Panc1 (cell line): ENCODE measurements around the gene NAPG.

Experiments
- REST ChIP-seq, 2 experiments: IDR thresholded peaks; 2 replicates each; pipeline ENCODE4 v1.6.1; 2011 to 2012; ENCODE audit warnings: low read depth in 2 of 2, control low read depth in 1 of 2, low read length in 1 of 2, mild to moderate bottlenecking in 1 of 2, moderate library complexity in 1 of 2; ENCODE audit not compliant: insufficient read depth in 1 of 2
- TCF7L2 ChIP-seq: IDR thresholded peaks from 2 replicates; pipeline ENCODE4 v1.6.1; 2011; ENCODE audit warnings: mild to moderate bottlenecking, low read depth, low read length, inconsistent platforms
- TF ChIP-seq, protein P1 (sequence below): fragments of 450-650 bp; IDR thresholded peaks from 2 replicates; pipeline ENCODE4 v1.5.1; 2017; ENCODE audit warnings: mild to moderate bottlenecking

DNA sequence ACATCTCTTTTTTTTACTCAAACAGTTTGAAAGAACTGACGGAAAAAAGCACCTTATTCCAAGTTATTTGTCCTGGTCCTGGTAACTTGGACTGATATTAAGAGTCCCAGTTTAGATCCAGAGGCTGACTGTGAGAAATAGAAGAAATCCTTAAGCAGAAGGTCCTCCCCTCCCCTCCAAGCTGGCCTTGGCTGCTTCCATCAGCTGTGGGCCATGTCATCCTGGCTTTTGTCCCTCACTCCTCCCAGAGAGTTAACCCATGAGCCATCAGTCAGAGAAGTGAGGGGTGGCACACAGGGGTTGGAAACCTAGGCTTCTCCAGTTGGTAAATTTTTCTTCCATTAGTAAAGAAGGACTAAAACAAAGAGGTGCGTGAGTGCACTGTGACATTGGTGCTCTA lies 9.7 kb upstream of the NAPG start:
- TF ChIP-seq, protein P1, sequence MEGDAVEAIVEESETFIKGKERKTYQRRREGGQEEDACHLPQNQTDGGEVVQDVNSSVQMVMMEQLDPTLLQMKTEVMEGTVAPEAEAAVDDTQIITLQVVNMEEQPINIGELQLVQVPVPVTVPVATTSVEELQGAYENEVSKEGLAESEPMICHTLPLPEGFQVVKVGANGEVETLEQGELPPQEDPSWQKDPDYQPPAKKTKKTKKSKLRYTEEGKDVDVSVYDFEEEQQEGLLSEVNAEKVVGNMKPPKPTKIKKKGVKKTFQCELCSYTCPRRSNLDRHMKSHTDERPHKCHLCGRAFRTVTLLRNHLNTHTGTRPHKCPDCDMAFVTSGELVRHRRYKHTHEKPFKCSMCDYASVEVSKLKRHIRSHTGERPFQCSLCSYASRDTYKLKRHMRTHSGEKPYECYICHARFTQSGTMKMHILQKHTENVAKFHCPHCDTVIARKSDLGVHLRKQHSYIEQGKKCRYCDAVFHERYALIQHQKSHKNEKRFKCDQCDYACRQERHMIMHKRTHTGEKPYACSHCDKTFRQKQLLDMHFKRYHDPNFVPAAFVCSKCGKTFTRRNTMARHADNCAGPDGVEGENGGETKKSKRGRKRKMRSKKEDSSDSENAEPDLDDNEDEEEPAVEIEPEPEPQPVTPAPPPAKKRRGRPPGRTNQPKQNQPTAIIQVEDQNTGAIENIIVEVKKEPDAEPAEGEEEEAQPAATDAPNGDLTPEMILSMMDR, result no peak
- no peak for TF ChIP-seq TCF7L2
- TF ChIP-seq REST (IDR thresholded peaks at IDR 0.05; ENCODE audit: insufficient read depth in 1 of 2, low read depth in 2 of 2, low read length in 1 of 2), result no peak
